Kidney epithelial cell (primary cell): Measurements from ENCODE around the gene ARGLU1. TPM values are rescaled to one million over a fixed set of nuclear protein-coding genes. Genes with fewer than 3 reads are reported as not detected.

Experiments used
- DNase-seq: peaks from one replicate; pipeline ENCODE4 v3.0.0-alpha.2; 2010; ENCODE audit warnings: low read depth
- H3K27me3 ChIP-seq: 2 replicates; pipeline ENCODE4 v1.6.0; 2011; ENCODE audit warnings: low read length; ENCODE audit not compliant: control insufficient read depth, insufficient read depth
- H3K36me3 ChIP-seq: 2 replicates; pipeline ENCODE4 v1.5.1; 2011; ENCODE audit warnings: low read length; ENCODE audit not compliant: control insufficient read depth, insufficient read depth
- H3K4me3 ChIP-seq: 2 replicates; pipeline ENCODE4 v1.5.1; 2011; ENCODE audit warnings: low read depth, mild to moderate bottlenecking, control low read depth, low read length
- total RNA-seq: library from RNA; depleted of rRNA; stranded (reverse); fragments of >200 nt; gene quantifications from 2 replicates; pipeline ENCODE4 v1.2.3, GENCODE V29; 2015
- TF ChIP-seq, protein P1 (sequence below): IDR thresholded peaks from 2 replicates; pipeline ENCODE4 v1.5.1; 2011; ENCODE audit warnings: mild to moderate bottlenecking, moderate library complexity, low read length, control low read depth, inconsistent platforms; ENCODE audit not compliant: insufficient read depth, poor library complexity, severe bottlenecking

The ARGLU1 gene
- total RNA-seq, 1 donor from 2014 or later = 50.1 TPM

DNA sequence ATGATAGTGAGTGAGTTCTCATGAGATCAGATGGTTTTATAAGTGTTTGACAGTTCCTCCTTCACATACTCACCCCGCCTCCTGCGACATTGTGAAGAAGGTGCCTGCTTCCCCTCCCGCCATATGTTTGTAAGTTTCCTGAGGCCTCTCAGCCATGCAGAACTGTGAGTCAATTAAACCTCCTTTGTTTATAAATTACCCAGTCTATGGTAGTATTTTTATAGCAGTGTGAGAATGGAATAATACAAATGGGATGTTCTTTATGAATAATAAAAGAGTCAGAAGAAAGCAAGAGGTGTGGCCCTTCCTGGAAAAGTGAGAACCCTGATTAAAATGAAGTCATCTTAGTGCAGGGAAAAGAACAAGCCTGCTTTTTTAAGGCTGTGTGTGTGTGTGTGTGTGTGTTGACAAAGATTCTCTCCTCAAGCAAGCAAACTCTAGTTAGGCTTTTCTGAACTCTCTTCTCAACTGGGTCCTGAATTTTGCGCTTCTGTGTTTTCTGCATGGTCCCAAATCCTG is 18.8 kb upstream of the ARGLU1 start:
- no peak for DNase-seq
- no peak overlapping the region for H3K4me3 ChIP-seq
- TF ChIP-seq, protein P1, sequence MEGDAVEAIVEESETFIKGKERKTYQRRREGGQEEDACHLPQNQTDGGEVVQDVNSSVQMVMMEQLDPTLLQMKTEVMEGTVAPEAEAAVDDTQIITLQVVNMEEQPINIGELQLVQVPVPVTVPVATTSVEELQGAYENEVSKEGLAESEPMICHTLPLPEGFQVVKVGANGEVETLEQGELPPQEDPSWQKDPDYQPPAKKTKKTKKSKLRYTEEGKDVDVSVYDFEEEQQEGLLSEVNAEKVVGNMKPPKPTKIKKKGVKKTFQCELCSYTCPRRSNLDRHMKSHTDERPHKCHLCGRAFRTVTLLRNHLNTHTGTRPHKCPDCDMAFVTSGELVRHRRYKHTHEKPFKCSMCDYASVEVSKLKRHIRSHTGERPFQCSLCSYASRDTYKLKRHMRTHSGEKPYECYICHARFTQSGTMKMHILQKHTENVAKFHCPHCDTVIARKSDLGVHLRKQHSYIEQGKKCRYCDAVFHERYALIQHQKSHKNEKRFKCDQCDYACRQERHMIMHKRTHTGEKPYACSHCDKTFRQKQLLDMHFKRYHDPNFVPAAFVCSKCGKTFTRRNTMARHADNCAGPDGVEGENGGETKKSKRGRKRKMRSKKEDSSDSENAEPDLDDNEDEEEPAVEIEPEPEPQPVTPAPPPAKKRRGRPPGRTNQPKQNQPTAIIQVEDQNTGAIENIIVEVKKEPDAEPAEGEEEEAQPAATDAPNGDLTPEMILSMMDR = no peak
- no peaks in the 10 kb centered on the region for H3K36me3 ChIP-seq
- no peaks in the 10 kb centered on the region for H3K27me3 ChIP-seq

DNA sequence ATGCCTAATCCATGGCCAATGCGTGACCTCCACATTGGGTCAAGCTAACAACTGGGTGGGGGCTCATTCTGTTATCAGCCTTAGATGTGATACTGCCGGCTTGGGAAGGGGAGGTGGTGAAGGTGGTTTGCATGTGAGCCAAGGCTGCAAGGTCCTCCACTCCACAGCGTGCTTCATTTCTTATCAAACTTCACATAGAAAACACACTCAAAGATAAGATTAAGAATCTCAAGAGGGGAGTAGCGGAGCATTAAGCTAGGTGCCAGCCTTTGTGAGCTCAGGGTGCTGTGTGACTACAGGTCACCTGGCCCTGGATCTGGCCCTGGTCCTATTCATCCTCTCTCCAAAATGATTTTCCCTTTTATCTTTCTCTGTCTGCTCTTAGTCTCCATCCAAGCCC is 13.3 kb upstream of the ARGLU1 start:
- TF ChIP-seq, protein P1 = no peak
- no peak overlapping the region for H3K4me3 ChIP-seq
- H3K27me3 ChIP-seq = no peaks in the 10 kb centered on the region
- DNase-seq = no peak
- no peaks in the 10 kb centered on the region for H3K36me3 ChIP-seq

DNA sequence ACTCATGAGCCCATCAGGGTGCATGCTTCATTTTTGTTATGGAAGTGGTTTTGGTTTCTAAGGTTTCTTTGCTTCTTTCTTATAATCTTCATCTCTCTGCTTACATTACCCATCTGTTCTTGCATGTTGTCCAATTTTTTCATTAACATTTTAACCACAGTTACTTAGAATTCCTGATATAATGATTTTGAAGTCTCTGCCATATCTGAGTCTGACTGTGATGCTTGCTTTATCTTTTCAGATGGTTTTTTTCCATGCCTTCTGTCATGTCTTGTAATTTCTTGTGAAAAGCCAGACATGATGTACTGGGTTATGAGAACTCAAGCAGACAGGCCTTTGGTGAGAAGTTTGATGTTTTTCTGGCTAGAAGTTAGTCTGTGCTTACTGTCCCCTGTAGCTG is 8.0 kb upstream of the ARGLU1 start:
- Histone ChIP-seq H3K36me3 (no peaks in the 10 kb centered on the region), H3K4me3 (no peak overlapping the region), H3K27me3 (no peaks in the 10 kb centered on the region)
- TF ChIP-seq, protein P1 = no peak
- no peak for DNase-seq

DNA sequence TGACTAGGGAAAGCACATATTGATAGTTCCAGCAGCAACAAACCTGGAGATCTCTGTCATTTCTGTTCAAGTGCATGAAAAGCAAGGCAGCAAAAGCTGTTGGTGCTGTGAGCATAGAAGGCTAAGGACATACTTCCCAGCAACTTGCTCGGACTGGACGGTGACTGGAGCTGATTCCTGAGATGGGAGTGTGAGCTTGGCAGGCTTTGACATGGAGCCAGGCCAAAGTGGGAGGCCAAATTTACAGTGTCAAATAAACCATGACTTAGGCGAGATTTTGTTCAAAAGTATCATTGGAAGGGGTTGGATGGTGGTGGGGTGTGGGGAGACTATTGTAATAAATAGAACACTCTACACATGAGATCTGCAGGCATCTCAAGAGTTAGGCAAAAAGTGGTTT is 5.9 kb upstream of the ARGLU1 start:
- Histone ChIP-seq H3K27me3 (no peaks in the 10 kb centered on the region), H3K36me3 (no peaks in the 10 kb centered on the region), H3K4me3 (no peak overlapping the region)
- no peak for DNase-seq
- TF ChIP-seq, protein P1 = no peak

DNA sequence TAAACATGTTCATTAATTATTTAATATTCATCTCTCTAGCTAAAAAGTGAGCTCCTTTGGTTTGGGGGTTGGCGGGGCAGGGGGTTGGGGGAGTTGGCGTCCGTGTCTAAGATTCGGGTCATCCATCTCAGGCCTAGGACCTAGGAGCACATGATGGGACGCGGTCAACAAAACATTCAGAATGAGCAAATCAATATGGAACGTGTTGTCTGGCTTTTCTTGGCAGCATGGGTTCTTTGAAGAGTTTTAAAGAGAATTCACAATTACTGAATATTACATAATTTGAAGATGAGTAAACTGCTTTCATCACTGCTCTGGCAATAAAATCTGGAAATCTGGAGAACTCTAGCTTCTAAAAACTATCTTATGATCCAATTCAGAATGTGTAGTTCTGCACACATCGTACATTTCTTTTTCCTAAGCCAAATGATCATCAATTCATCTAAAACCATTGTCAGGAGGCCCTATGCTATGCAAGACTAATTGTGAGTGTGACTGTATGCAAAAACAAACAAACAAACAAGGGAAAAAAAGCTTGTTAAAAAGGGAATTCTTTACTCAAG is 5.4 kb upstream of the ARGLU1 start:
- Histone ChIP-seq H3K36me3 (no peaks in the 10 kb centered on the region), H3K27me3 (no peaks in the 10 kb centered on the region), H3K4me3 (no peak overlapping the region)
- TF ChIP-seq, protein P1 = no peak
- no peak for DNase-seq

DNA sequence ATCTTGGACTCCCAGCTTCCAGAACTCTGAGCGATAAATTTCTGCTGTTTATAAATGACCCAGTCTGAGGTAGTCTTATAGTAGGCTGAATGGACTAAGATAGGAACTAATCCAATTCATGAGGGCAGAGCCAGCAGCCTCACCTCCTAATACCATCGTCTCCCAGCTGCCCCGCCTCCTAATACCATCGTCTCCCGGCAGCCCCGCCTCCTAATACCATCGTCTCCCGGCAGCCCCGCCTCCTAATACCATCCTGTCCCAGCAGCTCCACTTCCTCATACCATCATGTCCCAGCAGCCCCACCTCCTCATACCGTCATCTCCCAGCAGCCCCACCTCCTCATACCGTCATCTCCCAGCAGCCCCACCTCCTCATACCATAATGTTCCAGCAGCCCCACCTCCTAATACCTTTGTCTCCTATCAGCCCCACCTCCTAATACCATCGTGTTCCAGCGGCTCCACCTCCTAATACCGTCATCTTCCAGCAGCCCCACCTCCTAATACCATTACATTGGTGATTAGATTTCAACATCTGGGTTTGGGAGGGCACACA is 2.4 kb upstream of the ARGLU1 start:
- Histone ChIP-seq H3K27me3 (no peaks in the 10 kb centered on the region), H3K36me3 (no peaks in the 10 kb centered on the region), H3K4me3 (no peak overlapping the region)
- TF ChIP-seq, protein P1 = no peak
- peak; percentile 50 for DNase-seq
